ENCODE data around the gene OLFML2B. TPM values are rescaled to one million over a fixed set of nuclear protein-coding genes. Genes with fewer than 3 reads are reported as not detected.
A peak's percentile ranks its signal among the peaks of the same experiment; 100 is the strongest.

Gene OLFML2B
- total RNA-seq, 2 donors from 2014 or later = 32.2 to 46.6 TPM

- Histone ChIP-seq H3K4me3 (no peak overlapping the region), H3K9me3 (no peaks in the 10 kb centered on the region), H3K27me3 (replicated peaks; ENCODE audit: insufficient read depth) (no peaks in the 10 kb centered on the region), H3K4me1 (ENCODE audit: control insufficient read depth in 1 of 2, low read depth in 2 of 2) (peaks cover 10 to 50% of the 10 kb centered on the region in 2 donors), H3K36me3 (no peaks in the 10 kb centered on the region), H3K27ac (peak overlapping the region; percentile 41 to 43)
- DNase-seq (ENCODE audit: low spot score) = no peak
- TF ChIP-seq, protein P1, sequence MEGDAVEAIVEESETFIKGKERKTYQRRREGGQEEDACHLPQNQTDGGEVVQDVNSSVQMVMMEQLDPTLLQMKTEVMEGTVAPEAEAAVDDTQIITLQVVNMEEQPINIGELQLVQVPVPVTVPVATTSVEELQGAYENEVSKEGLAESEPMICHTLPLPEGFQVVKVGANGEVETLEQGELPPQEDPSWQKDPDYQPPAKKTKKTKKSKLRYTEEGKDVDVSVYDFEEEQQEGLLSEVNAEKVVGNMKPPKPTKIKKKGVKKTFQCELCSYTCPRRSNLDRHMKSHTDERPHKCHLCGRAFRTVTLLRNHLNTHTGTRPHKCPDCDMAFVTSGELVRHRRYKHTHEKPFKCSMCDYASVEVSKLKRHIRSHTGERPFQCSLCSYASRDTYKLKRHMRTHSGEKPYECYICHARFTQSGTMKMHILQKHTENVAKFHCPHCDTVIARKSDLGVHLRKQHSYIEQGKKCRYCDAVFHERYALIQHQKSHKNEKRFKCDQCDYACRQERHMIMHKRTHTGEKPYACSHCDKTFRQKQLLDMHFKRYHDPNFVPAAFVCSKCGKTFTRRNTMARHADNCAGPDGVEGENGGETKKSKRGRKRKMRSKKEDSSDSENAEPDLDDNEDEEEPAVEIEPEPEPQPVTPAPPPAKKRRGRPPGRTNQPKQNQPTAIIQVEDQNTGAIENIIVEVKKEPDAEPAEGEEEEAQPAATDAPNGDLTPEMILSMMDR (IDR thresholded peaks at IDR 0.05) = no peak
- peak; percentile 38 for ATAC-seq (ENCODE audit: insufficient number of reproducible peaks, low FRiP score, low read depth)
Observed at GRCh38 chr1:162011337-162012012, 12.2 kb downstream of the OLFML2B start.

DNA sequence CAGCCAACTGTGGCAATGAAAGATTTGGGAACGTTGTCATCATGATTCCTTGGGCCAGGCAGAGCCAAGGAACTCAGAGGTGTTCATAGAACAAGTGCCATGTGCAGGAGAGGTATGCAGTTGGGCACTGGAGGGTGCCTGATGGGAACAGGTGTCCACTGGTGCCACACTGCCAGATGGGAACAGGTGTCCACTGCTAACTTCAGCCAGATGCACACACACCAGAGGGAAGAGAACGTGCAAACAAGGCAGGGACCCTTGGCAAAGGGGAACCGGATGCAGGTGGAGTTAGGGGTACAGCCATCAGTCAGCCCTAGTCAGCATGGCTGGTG, 13.5 kb downstream of the OLFML2B start:
- TF ChIP-seq, protein P1 (IDR thresholded peaks at IDR 0.05) = no peak
- peaks cover 10 to 50% of the 10 kb centered on the region in 2 donors for H3K4me1 ChIP-seq (ENCODE audit: control insufficient read depth in 1 of 2, low read depth in 2 of 2)
- peak overlapping the region in 1 of 2 donors; percentile 42 for H3K27ac ChIP-seq
- ATAC-seq (ENCODE audit: insufficient number of reproducible peaks, low FRiP score, low read depth) (no peak), DNase-seq (ENCODE audit: low spot score) (no peak)
- H3K9me3 ChIP-seq = no peaks in the 10 kb centered on the region
- peaks cover 4% of the 10 kb centered on the region for H3K36me3 ChIP-seq
- no peaks in the 10 kb centered on the region for H3K27me3 ChIP-seq (replicated peaks; ENCODE audit: insufficient read depth)
- no peak overlapping the region for H3K4me3 ChIP-seq

DNA sequence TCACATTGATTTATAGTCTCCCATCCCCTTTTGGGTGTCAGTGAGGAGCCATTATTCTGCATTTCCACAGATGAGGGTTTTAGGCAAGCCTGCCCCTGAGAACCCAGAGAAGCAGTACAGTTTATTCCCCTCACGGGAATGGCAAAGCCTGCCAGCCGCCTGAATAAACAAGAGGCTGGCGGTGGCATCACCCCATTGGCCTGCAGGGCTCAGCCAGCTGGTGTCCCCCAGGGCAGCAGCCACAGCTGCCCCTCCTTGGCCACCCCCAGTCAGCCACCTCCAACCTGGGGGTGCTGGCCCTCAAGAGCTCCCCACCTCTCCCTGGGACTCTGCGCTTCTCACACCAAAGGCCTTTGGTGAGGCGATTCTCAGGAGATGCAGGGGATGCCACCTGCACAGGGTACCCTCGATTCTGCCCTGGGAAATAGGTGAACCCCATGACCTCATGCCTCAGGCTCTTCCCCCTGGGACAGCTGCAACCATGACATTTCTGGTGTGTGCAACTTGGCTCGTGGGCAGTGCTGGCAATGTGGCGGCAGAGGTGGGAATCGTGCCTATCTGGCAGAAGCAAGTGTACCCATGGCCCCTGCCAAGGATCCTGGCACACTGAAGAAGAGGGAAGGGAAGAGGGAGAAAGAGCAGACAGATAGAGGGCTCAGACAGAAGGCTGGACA, 14.0 kb downstream of the OLFML2B start:
- Histone ChIP-seq H3K4me3 (no peak overlapping the region), H3K36me3 (peaks cover 8% of the 10 kb centered on the region), H3K27ac (peak overlapping the region; percentile 15 to 42), H3K27me3 (replicated peaks; ENCODE audit: insufficient read depth) (no peaks in the 10 kb centered on the region), H3K4me1 (ENCODE audit: control insufficient read depth in 1 of 2, low read depth in 2 of 2) (peaks cover 10 to 50% of the 10 kb centered on the region in 2 donors), H3K9me3 (no peaks in the 10 kb centered on the region)
- TF ChIP-seq, protein P1 (IDR thresholded peaks at IDR 0.05) = no peak
- no peak for DNase-seq (ENCODE audit: low spot score)
- no peak for ATAC-seq (ENCODE audit: insufficient number of reproducible peaks, low FRiP score, low read depth)

- H3K36me3 ChIP-seq = peaks cover 8% of the 10 kb centered on the region
- no peaks in the 10 kb centered on the region for H3K9me3 ChIP-seq
- peaks cover 10 to 50% of the 10 kb centered on the region in 2 donors for H3K4me1 ChIP-seq (ENCODE audit: control insufficient read depth in 1 of 2, low read depth in 2 of 2)
- ATAC-seq (ENCODE audit: insufficient number of reproducible peaks, low FRiP score, low read depth) = no peak
- TF ChIP-seq, protein P1 (IDR thresholded peaks at IDR 0.05) = no peak
- no peaks in the 10 kb centered on the region for H3K27me3 ChIP-seq (replicated peaks; ENCODE audit: insufficient read depth)
- no peak overlapping the region for H3K4me3 ChIP-seq
- no peak for DNase-seq (ENCODE audit: low spot score)
- no peak overlapping the region for H3K27ac ChIP-seq
Observed at GRCh38 chr1:162008799-162009198, 14.9 kb downstream of the OLFML2B start.

DNA sequence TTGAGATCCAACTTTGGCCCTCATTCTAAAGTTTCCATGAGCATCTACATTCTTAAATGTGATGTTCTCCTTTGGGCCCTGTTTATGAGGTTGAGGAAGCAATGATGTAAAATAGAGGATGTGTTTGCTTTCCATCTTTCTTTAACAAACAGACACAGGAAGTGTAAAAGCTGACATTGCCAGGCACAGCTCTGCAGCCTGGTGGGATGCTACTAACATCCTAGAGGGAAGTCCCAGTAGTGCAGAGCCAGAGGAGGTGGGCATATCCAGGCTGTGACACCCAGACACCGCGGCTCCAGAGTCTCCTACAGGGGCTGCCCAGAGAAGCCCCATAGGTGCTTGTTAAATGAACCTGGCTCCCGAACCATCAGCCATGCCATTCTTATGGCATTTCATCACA, 16.2 kb downstream of the OLFML2B start:
- DNase-seq (ENCODE audit: low spot score) (no peak), ATAC-seq (ENCODE audit: insufficient number of reproducible peaks, low FRiP score, low read depth) (no peak)
- H3K36me3 ChIP-seq = peaks cover 8% of the 10 kb centered on the region
- peaks cover 10 to 49% of the 10 kb centered on the region in 2 donors for H3K4me1 ChIP-seq (ENCODE audit: control insufficient read depth in 1 of 2, low read depth in 2 of 2)
- TF ChIP-seq, protein P1 (IDR thresholded peaks at IDR 0.05) = no peak
- no peak overlapping the region for H3K27ac ChIP-seq
- no peaks in the 10 kb centered on the region for H3K27me3 ChIP-seq (replicated peaks; ENCODE audit: insufficient read depth)
- no peaks in the 10 kb centered on the region for H3K9me3 ChIP-seq
- H3K4me3 ChIP-seq = no peak overlapping the region
